WERI-Rb-1 (cell line): ENCODE measurements around the gene GNB1L.

Experiments used
- DNase-seq: peaks from one replicate; pipeline ENCODE4 v3.0.0-alpha.2; 2020
- H3K27ac ChIP-seq: fragments of 250-450 bp; sonication (Bioruptor Pico); 2 replicates; pipeline ENCODE4 v1.5.1; 2020; ENCODE audit warnings: mild to moderate bottlenecking, moderate library complexity
- H3K27me3 ChIP-seq: fragments of 250-450 bp; sonication (Bioruptor Pico); 2 replicates; pipeline ENCODE4 v1.5.1; 2021; ENCODE audit warnings: mild to moderate bottlenecking, low read depth, moderate library complexity; ENCODE audit not compliant: insufficient read depth, severe bottlenecking
- H3K36me3 ChIP-seq: fragments of 250-450 bp; sonication (Bioruptor Pico); 2 replicates; pipeline ENCODE4 v1.5.1; 2020; ENCODE audit warnings: mild to moderate bottlenecking, moderate library complexity
- H3K4me3 ChIP-seq: 2 replicates; pipeline ENCODE4 v1.5.1; 2011; ENCODE audit warnings: low read depth, mild to moderate bottlenecking, control low read depth, low read length
- H3K9me3 ChIP-seq: fragments of 250-450 bp; sonication (Bioruptor Pico); 2 replicates; pipeline ENCODE4 v1.5.1; 2021; ENCODE audit warnings: mild to moderate bottlenecking, moderate library complexity; ENCODE audit not compliant: severe bottlenecking
- CTCF ChIP-seq: IDR thresholded peaks from 2 replicates; pipeline ENCODE4 v1.5.1; 2011; ENCODE audit warnings: low read depth, mild to moderate bottlenecking, control low read depth, inconsistent platforms, low read length

GNB1L gene

GRCh38 chr22:19806213-19807160 is 48.2 kb downstream of the GNB1L start:
- peak; percentile 80 for DNase-seq

GRCh38 chr22:19805821-19806212 is 48.9 kb downstream of the GNB1L start:
- H3K27ac ChIP-seq, result peak overlapping the region; percentile 68

More at GRCh38 chr22:19806213-19807160, 48.2 kb downstream of the GNB1L start:
- peak overlapping the region; percentile 33 for H3K4me3 ChIP-seq
- H3K36me3 ChIP-seq, result no peaks in the 10 kb centered on the region
- H3K27ac ChIP-seq, result peak overlapping the region; percentile 68
- no peaks in the 10 kb centered on the region for H3K9me3 ChIP-seq
- TF ChIP-seq CTCF, result no peak
- no peaks in the 10 kb centered on the region for H3K27me3 ChIP-seq

GRCh38 chr22:19803736-19804267 is 50.9 kb downstream of the GNB1L start:
- H3K36me3 ChIP-seq, result no peaks in the 10 kb centered on the region
- H3K27ac ChIP-seq, result no peak overlapping the region
- no peak for DNase-seq
- H3K27me3 ChIP-seq, result no peaks in the 10 kb centered on the region
- no peak overlapping the region for H3K4me3 ChIP-seq
- no peak for TF ChIP-seq CTCF
- no peaks in the 10 kb centered on the region for H3K9me3 ChIP-seq

More at GRCh38 chr22:19805821-19806212, 48.9 kb downstream of the GNB1L start:
- TF ChIP-seq CTCF, result no peak
- peak; percentile 6 for DNase-seq
- Histone ChIP-seq H3K9me3 (no peaks in the 10 kb centered on the region), H3K4me3 (no peak overlapping the region), H3K36me3 (no peaks in the 10 kb centered on the region), H3K27me3 (no peaks in the 10 kb centered on the region)

GRCh38 chr22:19802894-19803735 is 51.6 kb downstream of the GNB1L start:
- H3K27me3 ChIP-seq, result no peaks in the 10 kb centered on the region
- no peak overlapping the region for H3K27ac ChIP-seq
- no peak for DNase-seq
- no peaks in the 10 kb centered on the region for H3K36me3 ChIP-seq
- H3K9me3 ChIP-seq, result no peaks in the 10 kb centered on the region
- no peak for TF ChIP-seq CTCF
- no peak overlapping the region for H3K4me3 ChIP-seq

- Histone ChIP-seq H3K9me3 (no peaks in the 10 kb centered on the region), H3K27me3 (no peaks in the 10 kb centered on the region), H3K36me3 (no peaks in the 10 kb centered on the region), H3K27ac (no peak overlapping the region), H3K4me3 (no peak overlapping the region)
- no peak for DNase-seq
- no peak for TF ChIP-seq CTCF
These were observed 52.4 kb downstream of the GNB1L start for GRCh38 chr22:19802001-19802893.
